DOHH2 (cell line): ENCODE results near the gene RPP38.
A peak's percentile ranks its signal among the peaks of the same experiment; 100 is the strongest.

ENCODE experiments used
- H3F3A ChIP-seq: fragments of 200-600 bp; sonication (generic), shearing (Covaris generic); 2 replicates; pipeline ENCODE4 v1.6.0; 2016; ENCODE audit warnings: antibody characterized with exemption, mild to moderate bottlenecking; ENCODE audit not compliant: control insufficient read depth, insufficient read depth
- H3K27ac ChIP-seq: fragments of 200-600 bp; sonication (generic); 2 replicates; pipeline ENCODE4 v1.5.1; 2014; ENCODE audit warnings: low read depth, mild to moderate bottlenecking, low read length, moderate library complexity
- H3K27me3 ChIP-seq: fragments of 200-600 bp; sonication (generic); 2 replicates; pipeline ENCODE4 v1.6.1; 2014; ENCODE audit warnings: mild to moderate bottlenecking, low read length, mixed read lengths; ENCODE audit not compliant: control insufficient read depth
- H3K36me3 ChIP-seq: fragments of 200-600 bp; sonication (generic); 2 replicates; pipeline ENCODE4 v1.6.1; 2014; ENCODE audit warnings: mild to moderate bottlenecking, low read length, moderate library complexity, mixed read lengths; ENCODE audit not compliant: control insufficient read depth
- H3K4me1 ChIP-seq: fragments of 200-600 bp; sonication (generic); 2 replicates; pipeline ENCODE4 v1.6.1; 2014; ENCODE audit warnings: mild to moderate bottlenecking, low read length, mixed read lengths; ENCODE audit not compliant: control insufficient read depth
- H3K4me2 ChIP-seq: fragments of 200-600 bp; sonication (generic); 2 replicates; pipeline ENCODE4 v1.6.0; 2014; ENCODE audit warnings: mild to moderate bottlenecking, low read length, moderate library complexity
- H3K4me3 ChIP-seq: fragments of 200-600 bp; sonication (generic); 2 replicates; pipeline ENCODE4 v1.5.1; 2014; ENCODE audit warnings: mild to moderate bottlenecking, low read length, mixed read lengths
- H3K79me2 ChIP-seq: fragments of 200-600 bp; sonication (generic); 2 replicates; pipeline ENCODE4 v1.6.1; 2014; ENCODE audit warnings: mild to moderate bottlenecking, low read length, mixed read lengths; ENCODE audit not compliant: control insufficient read depth
- H3K9me2 ChIP-seq: fragments of 200-600 bp; sonication (generic); replicated peaks from 2 replicates; pipeline ENCODE4 v1.6.1; 2014; ENCODE audit warnings: mild to moderate bottlenecking, low read length, mixed read lengths; ENCODE audit not compliant: control insufficient read depth
- H3K9me3 ChIP-seq: fragments of 200-600 bp; sonication (generic); 2 replicates; pipeline ENCODE4 v1.6.1; 2014; ENCODE audit warnings: antibody characterized with exemption, low read length, mixed read lengths; ENCODE audit not compliant: control insufficient read depth, insufficient read depth
- H4K20me1 ChIP-seq: fragments of 200-600 bp; sonication (generic); 2 replicates; pipeline ENCODE4 v1.6.0; 2014; ENCODE audit warnings: low read depth, mild to moderate bottlenecking, antibody characterized with exemption, low read length, moderate library complexity; ENCODE audit not compliant: control insufficient read depth, insufficient read depth
- CTCF ChIP-seq: fragments of 200-600 bp; sonication (generic); IDR thresholded peaks from one replicate; pipeline ENCODE4 v1.5.1; 2014; ENCODE audit warnings: antibody characterized with exemption, mild to moderate bottlenecking, low read depth, low read length; ENCODE audit not compliant: poor library complexity, severe bottlenecking
- EZH2phosphoT487 ChIP-seq: fragments of 200-600 bp; sonication (generic); IDR thresholded peaks from 2 replicates; pipeline ENCODE4 v1.6.1; 2017; ENCODE audit warnings: borderline replicate concordance, mild to moderate bottlenecking, antibody characterized with exemption, low read length, moderate library complexity, mixed read lengths

The RPP38 gene

GRCh38 chr10:15103513-15103912 is 6.4 kb downstream of the RPP38 start:
- no peaks in the 10 kb centered on the region for H3K9me3 ChIP-seq
- H3K4me3 ChIP-seq, result no peak overlapping the region
- no peak overlapping the region for H3K4me2 ChIP-seq
- H3K79me2 ChIP-seq, result peaks cover 38% of the 10 kb centered on the region
- no peak for TF ChIP-seq EZH2phosphoT487
- TF ChIP-seq CTCF, result no peak
- no peak overlapping the region for H3K27ac ChIP-seq
- H4K20me1 ChIP-seq, result peaks cover 5% of the 10 kb centered on the region; the same call in 1 of the 2 replicates
- H3F3A ChIP-seq, result peaks cover 8% of the 10 kb centered on the region; the same call in 1 of the 2 replicates
- H3K27me3 ChIP-seq, result no peaks in the 10 kb centered on the region
- peaks cover 8% of the 10 kb centered on the region for H3K4me1 ChIP-seq
- H3K36me3 ChIP-seq, result peaks cover 78% of the 10 kb centered on the region
- no peaks in the 10 kb centered on the region for H3K9me2 ChIP-seq

GRCh38 chr10:15106352-15107013 is 9.3 kb downstream of the RPP38 start:
- Histone ChIP-seq H4K20me1 (no peaks in the 10 kb centered on the region), H3K9me3 (no peaks in the 10 kb centered on the region), H3K79me2 (peaks cover 8% of the 10 kb centered on the region), H3K4me3 (no peak overlapping the region), H3F3A (peaks cover 8% of the 10 kb centered on the region; the same call in 1 of the 2 replicates), H3K4me1 (no peaks in the 10 kb centered on the region), H3K9me2 (no peaks in the 10 kb centered on the region), H3K4me2 (no peak overlapping the region), H3K27me3 (no peaks in the 10 kb centered on the region), H3K27ac (no peak overlapping the region), H3K36me3 (peaks cover 53% of the 10 kb centered on the region)
- TF ChIP-seq EZH2phosphoT487, result no peak
- peak; percentile 98 for TF ChIP-seq CTCF

- Histone ChIP-seq H3K27me3 (no peaks in the 10 kb centered on the region), H3K9me2 (no peaks in the 10 kb centered on the region), H3K79me2 (no peaks in the 10 kb centered on the region), H3F3A (no peaks in the 10 kb centered on the region), H3K36me3 (no peaks in the 10 kb centered on the region), H3K4me3 (no peak overlapping the region), H3K4me1 (no peaks in the 10 kb centered on the region), H3K9me3 (no peaks in the 10 kb centered on the region), H4K20me1 (no peaks in the 10 kb centered on the region), H3K27ac (no peak overlapping the region), H3K4me2 (no peak overlapping the region)
- TF ChIP-seq EZH2phosphoT487 (no peak), CTCF (no peak)
Measured at GRCh38 chr10:15112657-15113056, 15.5 kb downstream of the RPP38 start.
